ENCODE measurements around the gene ZNF208. TPM values are rescaled to one million over a fixed set of nuclear protein-coding genes. Genes with fewer than 3 reads are reported as not detected.
"Not testable (repeated sequence)": the region's sequence is repeated elsewhere in the genome, so short reads cannot be mapped to it uniquely, and the experiment has no call there.

ZNF208 gene
- total RNA-seq (1 to 10 TPM; 2.9 to 3.8 TPM), total RNA-seq (1.0 to 25.2 (median 6.2) reads per million in 172 experiments)
- 2.8 TPM for polyA plus RNA-seq (2013, experiment 1 of 2)
- 1.5 TPM for polyA plus RNA-seq (2013, experiment 2 of 2)

DNA sequence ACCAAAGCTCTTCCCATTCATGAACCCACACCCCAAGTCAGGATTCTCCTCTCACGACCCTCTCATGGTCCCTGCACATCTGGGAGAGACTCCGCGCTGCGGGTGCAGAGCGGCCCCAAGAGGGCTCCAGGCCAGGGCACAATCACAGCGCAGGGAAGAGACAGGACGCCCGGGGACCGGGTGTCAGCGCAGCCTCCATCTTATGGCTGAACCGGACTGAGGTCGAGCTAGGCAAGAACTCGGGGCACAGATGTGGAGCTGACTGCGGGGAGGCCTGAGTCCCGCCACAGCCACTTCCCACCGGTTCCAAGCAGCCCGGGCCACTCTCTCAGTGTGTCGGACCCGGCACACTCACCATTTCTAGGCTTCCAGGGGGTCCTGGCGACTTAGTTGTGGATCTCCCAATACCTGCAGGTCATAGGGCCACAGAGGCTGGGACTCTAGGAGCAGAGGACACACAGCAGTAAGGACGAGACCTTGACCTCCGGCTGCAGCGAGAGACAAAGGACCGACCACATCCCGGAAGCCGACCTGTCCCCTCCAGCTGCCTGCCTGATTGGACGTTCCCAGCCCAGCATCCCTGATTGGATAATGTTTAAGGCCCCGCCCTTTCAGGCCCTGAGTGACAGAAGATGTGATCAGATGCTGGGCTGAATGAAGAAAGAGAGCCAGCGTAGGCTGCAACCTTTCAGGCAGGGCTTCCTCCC lies at the start of gene ZNF208:
ZNF208 (minus strand) TSS at position 507 of the 707 bp plus-strand sequence; CDS start at position 358, 149 bp downstream.
- intact Hi-C loops (cut with DNase I, micrococcal nuclease); H3K4me1 ChIP-seq (ENCODE audit: insufficient read depth, low read length); H3K27me3 Mint-ChIP-seq; H3K27me3 ChIP-seq (ENCODE audit: control insufficient read depth in 1 of 2, insufficient read depth in 2 of 2, low read length in 2 of 2); H3K27ac ChIP-seq (ENCODE audit: low read depth in 1 of 2, low read length in 2 of 2); H3K4me1 Mint-ChIP-seq (ENCODE audit: low read depth); CTCF ChIA-PET; H3K9me3 Mint-ChIP-seq; H3K36me3 ChIP-seq (ENCODE audit: insufficient read depth, low read length): not testable (repeated sequence)
- Histone ChIP-seq H3K9me3 (ENCODE audit: control insufficient read depth in 1 of 2, insufficient read depth in 1 of 2, low read length in 2 of 2) (peaks cover 0 to 49% of the 10 kb centered on the region in 2 experiments), H3K4me3 (ENCODE audit: low read length) (peak within 1 kb of the TSS; percentile 47)
- POLR2A ChIA-PET: interaction anchor here (0.9 to 1.2 kb wide), 2 partner anchors 42 to 1384 kb away, joined by 3 to 6 read pairs; partner anchors contain the start of gene ZNF257
- ATAC-seq (ENCODE audit: poor library complexity): peak; percentile 84
- H3K4me3 Mint-ChIP-seq: peak within 1 kb of the TSS; percentile 88
- peaks cover 25% of the 10 kb centered on the region for H3K36me3 Mint-ChIP-seq (ENCODE audit: low read depth)
- H3K27ac Mint-ChIP-seq: peak within 1 kb of the TSS; percentile 45
- DNase-seq: peak in 9 of 14 experiments; percentile 0 to 70 (median 26)

DNA sequence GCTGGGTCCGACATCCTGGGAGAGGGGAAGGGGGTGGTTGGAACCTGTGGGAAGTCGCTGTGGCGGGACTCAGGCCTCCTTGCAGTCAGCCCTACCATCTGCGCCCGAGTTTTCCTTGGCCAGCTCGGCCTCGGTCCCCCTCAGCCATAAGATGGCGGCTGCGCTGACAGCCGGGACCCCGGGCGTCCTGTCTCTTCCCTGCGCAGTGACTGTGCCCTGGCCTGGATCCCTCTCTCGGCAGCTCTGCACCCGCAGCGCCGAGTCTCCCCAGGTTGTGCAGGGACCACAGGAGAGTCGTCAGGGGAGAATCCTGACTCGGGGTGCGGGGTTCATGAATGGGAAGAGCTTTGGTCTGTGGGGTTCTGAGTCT lies 41.9 kb upstream of the ZNF208 start:
- Histone ChIP-seq H3K27ac (ENCODE audit: low read depth in 1 of 2, low read length in 2 of 2) (no peak overlapping the region), H3K9me3 (ENCODE audit: control insufficient read depth in 1 of 2, insufficient read depth in 1 of 2, low read length in 2 of 2) (peaks cover 0 to 42% of the 10 kb centered on the region in 2 experiments), H3K36me3 (ENCODE audit: insufficient read depth, low read length) (no peaks in the 10 kb centered on the region), H3K4me3 (ENCODE audit: low read length) (peak overlapping the region; percentile 70), H3K27me3 (ENCODE audit: control insufficient read depth in 1 of 2, insufficient read depth in 2 of 2, low read length in 2 of 2) (no peaks in the 10 kb centered on the region), H3K4me1 (ENCODE audit: insufficient read depth, low read length) (peaks cover 7% of the 10 kb centered on the region)
- Mint-ChIP-seq H3K36me3 (ENCODE audit: low read depth) (peaks cover 26% of the 10 kb centered on the region), H3K4me3 (peak overlapping the region; percentile 97), H3K4me1 (ENCODE audit: low read depth) (peaks cover 13% of the 10 kb centered on the region), H3K27ac (peak overlapping the region; percentile 90), H3K9me3 (no peaks in the 10 kb centered on the region), H3K27me3 (no peaks in the 10 kb centered on the region)
- POLR2A ChIA-PET: interaction anchor here (0.8 to 1.9 kb wide), 22 partner anchors 9 to 1982 kb away, joined by 3 to 18 read pairs (median 6); partner anchors contain the start of genes ZNF100, ZNF208, ZNF429 and ZNF43
- peak in 8 of 14 experiments; percentile 3 to 33 (median 15) for DNase-seq
- intact Hi-C loops (cut with DNase I, micrococcal nuclease): loop anchor here (2.0 to 10.0 kb wide), 3 partner anchors 198 to 582 kb away; partner anchors contain the start of genes ZNF100 (in 1 of the 2) and ZNF492 (in 1 of the 2)
- CTCF ChIA-PET: interaction anchor here (0.6 kb wide), 1 partner anchor 55 kb away, joined by 4 read pairs; no protein-coding TSS in a partner anchor
- ATAC-seq (ENCODE audit: poor library complexity): peak; percentile 43
- TF ChIP-seq, protein P1, sequence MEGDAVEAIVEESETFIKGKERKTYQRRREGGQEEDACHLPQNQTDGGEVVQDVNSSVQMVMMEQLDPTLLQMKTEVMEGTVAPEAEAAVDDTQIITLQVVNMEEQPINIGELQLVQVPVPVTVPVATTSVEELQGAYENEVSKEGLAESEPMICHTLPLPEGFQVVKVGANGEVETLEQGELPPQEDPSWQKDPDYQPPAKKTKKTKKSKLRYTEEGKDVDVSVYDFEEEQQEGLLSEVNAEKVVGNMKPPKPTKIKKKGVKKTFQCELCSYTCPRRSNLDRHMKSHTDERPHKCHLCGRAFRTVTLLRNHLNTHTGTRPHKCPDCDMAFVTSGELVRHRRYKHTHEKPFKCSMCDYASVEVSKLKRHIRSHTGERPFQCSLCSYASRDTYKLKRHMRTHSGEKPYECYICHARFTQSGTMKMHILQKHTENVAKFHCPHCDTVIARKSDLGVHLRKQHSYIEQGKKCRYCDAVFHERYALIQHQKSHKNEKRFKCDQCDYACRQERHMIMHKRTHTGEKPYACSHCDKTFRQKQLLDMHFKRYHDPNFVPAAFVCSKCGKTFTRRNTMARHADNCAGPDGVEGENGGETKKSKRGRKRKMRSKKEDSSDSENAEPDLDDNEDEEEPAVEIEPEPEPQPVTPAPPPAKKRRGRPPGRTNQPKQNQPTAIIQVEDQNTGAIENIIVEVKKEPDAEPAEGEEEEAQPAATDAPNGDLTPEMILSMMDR (IDR thresholded peaks at IDR 0.05): no peak

DNA sequence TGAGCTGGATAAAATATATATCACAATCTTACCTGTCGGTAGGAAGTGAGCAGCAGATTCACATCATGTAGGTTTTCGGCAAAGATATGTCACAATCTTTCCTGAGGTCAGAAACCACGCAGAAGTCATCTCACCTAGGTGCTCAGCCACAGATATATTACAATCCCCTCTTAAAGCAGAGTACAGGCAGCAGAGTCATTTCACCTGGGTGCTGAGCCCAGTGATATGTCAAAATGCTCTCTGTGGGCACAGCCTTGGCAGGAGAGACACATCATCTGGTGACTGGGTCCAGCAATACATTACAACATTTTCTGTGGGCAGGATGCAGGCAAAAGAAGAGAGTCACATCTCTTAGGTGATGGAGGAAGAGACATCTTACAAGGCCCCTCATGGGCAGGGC lies 30.4 kb upstream of the ZNF208 start:
- DNase-seq; H3K4me1 ChIP-seq (ENCODE audit: insufficient read depth, low read length); H3K36me3 Mint-ChIP-seq (ENCODE audit: low read depth); H3K4me3 ChIP-seq (ENCODE audit: low read length); intact Hi-C loops (cut with DNase I, micrococcal nuclease); H3K27ac Mint-ChIP-seq; H3K27me3 ChIP-seq (ENCODE audit: control insufficient read depth in 1 of 2, insufficient read depth in 2 of 2, low read length in 2 of 2); H3K27ac ChIP-seq (ENCODE audit: low read depth in 1 of 2, low read length in 2 of 2); H3K36me3 ChIP-seq (ENCODE audit: insufficient read depth, low read length); H3K9me3 Mint-ChIP-seq; H3K4me1 Mint-ChIP-seq (ENCODE audit: low read depth); POLR2A ChIA-PET; H3K4me3 Mint-ChIP-seq; H3K27me3 Mint-ChIP-seq; H3K9me3 ChIP-seq (ENCODE audit: control insufficient read depth in 1 of 2, insufficient read depth in 1 of 2, low read length in 2 of 2); ATAC-seq (ENCODE audit: poor library complexity): not testable (repeated sequence)
- CTCF ChIA-PET: interaction anchor here (0.9 kb wide), 1 partner anchor 9 kb away, joined by 3 read pairs; no protein-coding TSS in a partner anchor

DNA sequence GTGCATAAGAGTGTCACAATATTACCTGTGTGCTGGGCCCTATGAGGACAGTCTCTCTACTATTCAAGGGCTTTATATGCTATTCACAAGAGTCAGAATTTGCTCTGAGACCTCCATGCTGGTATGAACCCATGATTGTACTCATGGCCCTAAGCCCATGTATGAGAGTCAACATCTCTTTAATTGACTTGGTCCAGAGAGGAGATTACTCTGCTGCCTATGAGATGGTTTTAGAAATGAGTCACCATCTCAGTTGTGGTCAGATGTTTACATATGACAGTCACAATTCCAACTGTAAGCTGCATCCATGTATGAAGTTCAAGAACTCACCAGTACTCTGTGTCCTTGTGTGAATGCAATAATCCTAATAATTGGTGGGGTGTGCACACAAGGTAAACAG lies 19.9 kb upstream of the ZNF208 start:
- H3K4me3 ChIP-seq (ENCODE audit: low read length): no peak overlapping the region
- ATAC-seq (ENCODE audit: poor library complexity) (no peak), DNase-seq (no peak)
- H3K27me3 ChIP-seq (ENCODE audit: control insufficient read depth in 1 of 2, insufficient read depth in 2 of 2, low read length in 2 of 2): no peaks in the 10 kb centered on the region
- H3K27ac ChIP-seq (ENCODE audit: low read depth in 1 of 2, low read length in 2 of 2): no peak overlapping the region
- Mint-ChIP-seq H3K27ac (no peak overlapping the region), H3K4me1 (ENCODE audit: low read depth) (no peaks in the 10 kb centered on the region), H3K4me3 (no peak overlapping the region), H3K36me3 (ENCODE audit: low read depth) (no peaks in the 10 kb centered on the region), H3K9me3 (no peaks in the 10 kb centered on the region), H3K27me3 (no peaks in the 10 kb centered on the region)
- H3K4me1 ChIP-seq (ENCODE audit: insufficient read depth, low read length): no peaks in the 10 kb centered on the region
- H3K9me3 ChIP-seq (ENCODE audit: control insufficient read depth in 1 of 2, insufficient read depth in 1 of 2, low read length in 2 of 2): no peaks in the 10 kb centered on the region
- H3K36me3 ChIP-seq (ENCODE audit: insufficient read depth, low read length): no peaks in the 10 kb centered on the region
- CTCF ChIA-PET: no interaction called here
- POLR2A ChIA-PET: no interaction called here
- intact Hi-C loops (cut with DNase I, micrococcal nuclease): no loop called here
- TF ChIP-seq, protein P1 (IDR thresholded peaks at IDR 0.05): no peak
